GM18511 (cell line): ENCODE results near the gene ARID1B.

Experiments
- ATAC-seq: cut with Tn5 transposase; IDR thresholded peaks from one replicate; pipeline ENCODE4 v1.9.1; 2021; ENCODE audit warnings: mild to moderate bottlenecking, moderate library complexity; ENCODE audit not compliant: unreplicated experiment

Gene ARID1B

GRCh38 chr6:157013649-157014304 is 236.6 kb downstream of the ARID1B start:
- no peak for ATAC-seq

- no peak for ATAC-seq
Observed at GRCh38 chr6:157014871-157015270, 237.7 kb downstream of the ARID1B start.

DNA sequence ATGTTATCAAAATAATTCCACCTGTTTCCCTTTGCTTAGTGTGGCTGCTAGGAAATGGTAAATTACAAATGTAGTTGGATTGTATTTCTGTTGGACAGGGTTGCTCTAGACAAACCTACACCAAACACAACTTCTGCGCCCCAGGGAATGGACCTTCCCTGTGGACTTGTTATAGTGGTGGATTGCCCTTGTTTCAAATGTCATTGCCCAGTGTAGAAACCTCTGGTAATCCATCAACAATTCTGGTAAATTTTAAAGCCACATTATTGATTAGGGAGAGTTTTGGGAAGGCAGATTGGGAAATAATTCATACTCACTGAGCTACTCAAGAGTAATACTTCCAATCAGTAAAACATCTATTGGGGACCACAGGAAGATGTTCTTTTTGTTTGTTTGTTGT is 239.8 kb downstream of the ARID1B start:
- no peak for ATAC-seq

DNA sequence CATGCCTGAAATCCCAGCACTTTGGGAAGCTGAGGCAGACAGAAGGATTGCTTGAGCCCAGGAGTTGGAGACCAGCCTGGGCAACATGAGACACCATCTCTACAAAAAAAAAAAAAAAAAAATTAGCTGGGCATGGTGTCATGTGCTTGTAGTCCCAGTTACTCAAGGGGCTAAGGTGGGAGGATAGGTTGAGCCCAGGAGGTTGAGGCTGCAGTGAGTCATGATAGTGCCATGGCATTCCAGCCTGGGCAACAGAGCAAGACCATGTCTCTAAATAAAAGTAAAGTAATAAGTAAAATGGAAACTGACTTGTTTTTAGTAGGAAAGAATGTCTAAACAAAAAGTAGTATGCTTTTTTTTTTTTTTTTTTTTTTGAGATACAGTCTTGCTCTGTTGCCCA is 240.7 kb downstream of the ARID1B start:
- no peak for ATAC-seq

- no peak for ATAC-seq
Observed at GRCh38 chr6:157019115-157019641, 242.0 kb downstream of the ARID1B start.

- ATAC-seq, result no peak
Observed at GRCh38 chr6:157019733-157020132, 242.6 kb downstream of the ARID1B start.

DNA sequence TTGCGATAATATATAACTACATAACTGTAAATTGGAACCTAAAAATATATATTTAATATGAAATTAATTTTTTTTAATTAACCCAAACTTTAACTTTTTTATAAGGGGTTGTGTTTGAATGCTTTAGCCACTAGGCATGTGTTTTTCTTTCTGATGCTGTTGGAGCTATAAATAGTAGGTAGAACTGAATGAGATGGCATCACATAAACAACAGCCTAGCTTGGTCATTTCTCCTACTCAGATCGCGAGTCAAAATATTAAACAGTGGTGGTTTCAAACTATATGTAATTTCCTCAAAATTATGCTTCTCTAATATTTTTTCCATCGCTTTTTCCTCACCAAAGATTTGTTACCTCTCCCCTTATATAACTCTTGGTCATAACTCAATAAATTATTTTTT is 243.2 kb downstream of the ARID1B start:
- no peak for ATAC-seq

GRCh38 chr6:157020881-157021343 is 243.7 kb downstream of the ARID1B start:
- peak; percentile 46 for ATAC-seq

DNA sequence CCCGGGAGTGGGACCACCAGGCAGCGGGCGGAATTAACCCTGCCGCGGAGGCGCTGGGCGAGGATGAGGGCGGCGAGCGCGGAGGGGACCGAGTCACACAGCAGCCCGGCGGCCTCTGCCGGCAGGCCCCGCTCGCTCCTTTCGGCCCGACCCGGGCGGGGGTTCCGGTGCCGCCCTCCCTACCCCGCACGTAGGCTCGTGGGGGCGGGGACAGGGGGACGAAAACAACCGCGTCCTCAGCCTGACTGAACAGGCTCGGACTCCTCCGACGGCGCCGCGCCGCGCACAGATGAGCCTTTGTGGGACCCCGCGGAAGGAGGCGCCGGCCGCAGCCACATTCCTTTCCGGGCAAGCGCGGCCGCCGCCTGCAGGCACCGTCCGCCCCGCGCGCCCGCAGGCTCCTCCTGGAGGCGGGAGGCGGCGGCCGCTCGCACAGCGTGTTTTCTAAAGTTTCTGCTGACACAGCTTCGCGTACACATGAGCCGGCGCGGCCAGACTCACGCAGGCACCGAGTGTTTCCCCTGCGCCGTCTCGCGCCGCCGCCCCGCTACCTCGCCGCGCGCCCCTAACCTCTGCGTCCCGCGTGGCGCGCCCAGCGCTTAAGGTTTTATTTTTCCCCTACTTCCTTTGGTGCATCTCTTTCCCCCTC is 244.3 kb downstream of the ARID1B start:
- peak; percentile 79 for ATAC-seq

DNA sequence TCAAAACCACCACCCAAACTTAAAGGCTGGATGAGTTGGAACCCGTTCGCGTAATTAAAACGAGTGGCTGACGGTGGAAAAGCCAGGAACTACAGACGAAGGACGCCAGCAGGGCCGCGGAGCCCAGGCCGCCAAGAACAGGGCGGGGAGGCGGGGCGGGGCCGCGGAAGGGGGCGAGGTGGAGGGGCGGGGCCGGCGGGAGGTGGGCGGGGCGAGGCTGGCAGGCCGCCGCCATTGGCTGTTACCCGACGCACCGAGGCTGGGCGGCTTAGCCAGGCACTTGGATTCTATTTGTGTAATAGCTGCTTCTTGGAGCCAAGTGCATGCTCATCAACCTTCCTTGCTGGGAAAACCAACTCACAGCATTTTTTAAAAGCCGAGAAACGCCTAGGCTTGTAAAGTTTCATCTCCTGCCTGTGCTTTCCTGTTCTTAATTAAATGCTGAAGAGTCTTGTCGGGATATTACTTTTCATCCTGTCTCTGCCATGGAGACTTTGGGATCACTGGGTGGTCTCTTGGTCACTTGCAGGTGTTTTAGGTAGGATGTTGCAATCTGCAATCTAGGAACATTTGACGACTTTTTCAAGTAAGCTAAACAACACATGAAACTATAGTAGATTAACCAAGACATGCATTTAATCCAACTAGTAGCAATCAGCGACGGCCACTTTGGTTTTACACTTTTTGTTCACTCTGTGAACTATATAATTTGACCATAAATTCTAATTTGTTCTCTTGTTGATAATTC is 245.0 kb downstream of the ARID1B start:
- ATAC-seq, result peak; percentile 70

DNA sequence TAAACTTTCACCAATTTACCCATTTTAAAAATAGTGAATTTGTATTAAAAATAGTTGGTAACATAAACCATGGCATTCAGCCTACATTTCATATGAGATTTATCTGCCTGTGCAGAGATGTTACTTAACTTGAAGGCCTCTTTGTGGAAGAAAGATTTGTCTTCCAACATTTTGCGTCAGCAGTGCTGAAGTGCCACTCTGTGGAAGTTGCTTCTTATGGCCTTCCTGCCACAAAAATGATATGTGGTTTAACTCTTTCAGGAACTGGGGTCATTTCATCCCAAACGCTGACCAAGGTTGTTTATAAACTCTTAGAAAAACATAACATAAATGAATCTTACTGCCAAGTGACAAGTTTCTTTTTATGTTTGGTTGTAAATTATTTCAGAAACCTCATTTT is 246.8 kb downstream of the ARID1B start:
- ATAC-seq, result no peak

DNA sequence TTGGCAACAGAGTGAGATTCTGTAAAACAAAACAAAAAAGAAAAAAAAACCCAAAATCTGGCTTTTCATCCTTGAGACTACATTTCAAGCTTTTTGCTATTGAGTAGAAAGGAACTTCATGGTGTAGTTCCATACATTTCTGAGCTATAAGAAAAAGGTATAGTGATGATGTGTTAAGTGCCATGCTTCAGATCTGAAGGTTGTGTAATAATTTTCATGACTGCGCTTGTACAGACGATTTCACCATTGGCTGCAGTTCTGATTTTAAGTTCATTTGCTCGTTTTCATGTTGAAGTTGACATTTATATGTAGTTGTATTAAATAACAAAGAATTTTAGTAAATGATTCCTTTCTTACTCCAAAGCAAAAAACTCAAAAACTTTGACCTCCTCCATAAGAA is 247.6 kb downstream of the ARID1B start:
- ATAC-seq, result no peak

GRCh38 chr6:157025437-157025836 is 248.3 kb downstream of the ARID1B start:
- no peak for ATAC-seq

DNA sequence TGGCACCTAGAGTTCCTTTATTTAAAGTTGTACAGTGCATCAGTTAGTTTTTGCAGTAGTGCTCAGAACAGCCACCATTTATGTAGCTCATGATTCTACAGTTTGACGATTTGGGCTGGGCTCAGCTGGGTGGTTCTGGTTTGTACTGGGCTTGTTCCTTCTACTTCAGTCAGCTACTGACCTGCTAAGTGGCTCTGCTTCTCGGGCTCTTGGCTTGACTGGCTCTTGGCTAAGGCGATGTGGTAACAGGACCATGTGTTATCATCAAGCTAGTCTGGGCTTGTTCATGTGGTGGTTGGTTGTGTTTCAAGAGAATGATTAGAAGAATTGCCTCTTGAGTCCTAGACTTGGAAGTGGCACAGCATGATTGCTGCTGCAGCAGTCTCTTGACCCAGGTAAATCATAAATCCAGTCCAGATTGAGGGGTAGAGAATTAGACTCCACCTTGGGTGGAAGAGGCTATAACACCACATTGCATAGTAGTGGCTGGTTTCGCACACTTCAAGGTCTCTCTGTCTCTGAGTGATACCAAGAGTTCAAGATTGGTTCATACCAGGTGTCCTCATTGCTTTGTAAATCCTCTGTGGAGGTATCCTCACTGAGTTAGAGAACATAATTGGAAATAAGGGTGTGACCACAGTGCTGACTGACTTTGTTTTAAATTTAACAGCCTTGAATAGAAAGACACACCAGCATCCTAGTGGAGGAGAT is 253.0 kb downstream of the ARID1B start:
- ATAC-seq, result peak; percentile 79

DNA sequence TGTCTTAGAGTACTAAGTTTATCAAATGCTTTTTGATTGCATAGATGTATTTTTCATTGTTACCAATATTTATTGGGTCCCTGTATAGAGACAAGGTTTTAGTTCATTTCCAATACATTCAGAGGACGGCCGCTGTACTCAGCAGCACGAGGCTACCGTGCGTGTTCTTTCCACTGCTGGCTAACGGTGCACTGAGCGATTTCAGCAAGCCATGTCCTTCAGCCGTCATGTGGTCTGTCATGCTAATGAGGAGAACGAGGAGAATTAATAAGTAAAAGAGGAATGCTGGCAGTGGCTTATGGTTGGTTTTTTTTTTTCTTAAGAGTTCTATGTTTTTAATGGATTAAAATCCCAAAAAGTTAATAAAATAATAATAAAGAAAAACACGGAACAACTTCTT is 253.6 kb downstream of the ARID1B start:
- ATAC-seq, result no peak

- ATAC-seq, result no peak
Observed at GRCh38 chr6:157032923-157033322, 255.7 kb downstream of the ARID1B start.

DNA sequence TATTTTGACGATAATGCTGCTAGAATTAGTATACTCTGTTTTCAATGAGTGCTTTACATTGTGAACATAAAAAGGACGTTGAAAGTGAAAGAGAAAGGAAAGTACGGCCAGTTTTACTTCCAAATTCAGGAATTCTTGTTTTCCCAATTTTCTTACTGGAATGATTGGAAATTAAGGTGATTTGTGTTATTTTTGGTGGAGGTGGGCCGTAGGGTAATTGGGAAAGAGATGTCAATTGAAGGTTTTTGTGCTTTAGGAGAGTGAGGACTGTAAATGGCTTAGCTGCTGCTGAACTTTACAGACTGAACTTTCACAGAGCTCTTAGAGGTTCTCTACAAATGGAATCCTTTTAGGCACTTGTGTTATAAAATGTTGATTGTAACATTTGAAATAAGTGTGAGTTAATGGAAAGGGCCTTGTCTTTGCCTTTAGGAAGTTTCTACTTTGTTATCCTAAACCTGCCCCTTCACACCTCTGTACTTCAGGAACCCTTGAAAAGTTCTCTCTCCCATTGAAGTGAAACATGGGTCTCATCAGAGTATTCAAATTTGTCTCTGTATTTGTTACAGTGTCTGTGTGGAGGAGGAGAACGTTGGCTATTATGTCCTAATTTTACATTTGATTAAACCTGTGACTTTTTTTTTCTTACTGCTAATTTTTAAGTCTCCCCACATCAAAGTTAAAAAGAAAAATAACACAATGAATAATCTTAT is 256.4 kb downstream of the ARID1B start:
- no peak for ATAC-seq

DNA sequence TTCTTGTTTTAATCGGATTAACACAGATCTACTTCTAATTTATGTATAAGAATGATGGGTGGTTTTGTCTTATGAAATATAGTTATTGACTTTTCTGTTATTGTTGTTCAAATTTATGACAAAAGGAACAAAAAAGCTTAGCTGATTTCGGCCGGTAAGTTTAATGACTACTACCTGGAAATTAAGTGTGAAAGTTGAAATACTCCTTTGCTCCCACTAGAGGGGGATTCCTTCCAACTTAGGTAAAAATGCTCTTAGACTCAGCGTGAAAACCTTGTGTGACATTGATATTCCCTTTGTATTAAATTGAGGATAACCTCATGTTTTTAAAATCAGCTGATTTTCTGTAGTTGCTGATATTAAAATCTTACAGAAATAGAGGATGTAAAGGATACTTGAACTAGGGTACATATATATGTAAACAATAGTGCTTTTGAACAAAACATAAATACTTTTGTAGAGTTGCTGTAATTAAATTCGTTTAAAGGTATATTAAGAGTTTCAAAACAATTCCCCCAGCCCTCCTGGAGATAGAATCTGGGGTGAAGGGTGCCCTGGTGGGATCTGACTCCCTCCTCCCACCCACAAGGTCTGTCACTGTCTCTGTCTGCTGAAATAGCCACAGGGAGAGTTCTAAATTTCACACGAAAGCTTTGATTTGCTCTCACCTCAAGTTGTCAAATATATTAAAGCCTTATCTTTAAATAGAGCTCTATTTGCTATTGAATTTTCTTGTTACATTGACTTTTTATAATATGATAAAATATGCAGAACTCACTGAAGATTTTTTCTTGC is 257.5 kb downstream of the ARID1B start:
- no peak for ATAC-seq

DNA sequence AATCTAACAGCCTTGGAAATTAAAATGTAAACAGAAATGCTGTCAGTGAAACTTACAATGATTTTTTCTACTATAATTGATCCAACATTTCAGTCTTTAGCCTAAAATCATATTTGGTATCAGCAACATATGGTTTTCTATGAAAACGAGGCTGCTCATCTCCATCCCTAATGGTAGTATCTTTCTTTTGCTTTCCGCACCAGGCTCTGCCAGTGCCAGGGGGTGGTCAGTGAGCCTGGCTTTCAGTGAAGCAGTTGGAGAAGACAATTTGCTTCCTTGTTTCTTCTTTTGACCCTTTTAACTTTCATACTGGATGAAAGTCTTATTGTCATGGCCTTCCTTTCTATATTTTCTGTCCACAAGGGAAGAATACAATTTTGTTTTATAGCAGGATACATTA is 258.4 kb downstream of the ARID1B start:
- ATAC-seq, result no peak

- ATAC-seq, result no peak
Observed at GRCh38 chr6:157036245-157036711, 259.1 kb downstream of the ARID1B start.
